PFSK-1 (cell line): Measurements from ENCODE around the gene U2AF2.

Experiments used
- FOXP2 ChIP-seq: optimal IDR thresholded peaks from 2 replicates; pipeline ENCODE3; 2011; ENCODE audit warnings: borderline replicate concordance, control low read depth, inconsistent platforms; ENCODE audit not compliant: insufficient read depth; ENCODE audit errors: extremely low read length, extremely low read depth
- POLR2AphosphoS5 ChIP-seq: IDR thresholded peaks from 2 replicates; pipeline ENCODE4 v1.6.1; 2012; ENCODE audit warnings: low read depth, mild to moderate bottlenecking, control low read depth, low read length, moderate library complexity
- REST ChIP-seq, 2 experiments: IDR thresholded peaks; 2 replicates each; pipeline versions ENCODE4 v1.6.1 to v1.8.0; 2011 to 2012; ENCODE audit warnings: low read depth in 2 of 2, low read length in 2 of 2, control low read depth in 1 of 2, inconsistent platforms in 1 of 2, mild to moderate bottlenecking in 1 of 2, moderate library complexity in 1 of 2; ENCODE audit not compliant: insufficient read depth in 1 of 2
- TAF1 ChIP-seq: IDR thresholded peaks from 2 replicates; pipeline ENCODE4 v1.6.1; 2012; ENCODE audit warnings: low read length, control low read depth, borderline replicate concordance; ENCODE audit not compliant: insufficient read depth

GRCh38 chr19:55716531-55716930 lies 61.7 kb downstream of the U2AF2 start:
- TF ChIP-seq TAF1 (no peak), REST (IDR thresholded peaks at IDR 0.05; ENCODE audit: insufficient read depth in 1 of 2, low read depth in 2 of 2, low read length in 2 of 2) (no peak), POLR2AphosphoS5 (no peak), FOXP2 (no peak)
